ENCODE results near the gene C6orf47. TPM values are rescaled to one million over a fixed set of nuclear protein-coding genes. Genes with fewer than 3 reads are reported as not detected.

C6orf47 gene
- total and polyA plus RNA-seq, 2 experiments from 2014 or later, result 24.5 to 29.2 TPM

DNA sequence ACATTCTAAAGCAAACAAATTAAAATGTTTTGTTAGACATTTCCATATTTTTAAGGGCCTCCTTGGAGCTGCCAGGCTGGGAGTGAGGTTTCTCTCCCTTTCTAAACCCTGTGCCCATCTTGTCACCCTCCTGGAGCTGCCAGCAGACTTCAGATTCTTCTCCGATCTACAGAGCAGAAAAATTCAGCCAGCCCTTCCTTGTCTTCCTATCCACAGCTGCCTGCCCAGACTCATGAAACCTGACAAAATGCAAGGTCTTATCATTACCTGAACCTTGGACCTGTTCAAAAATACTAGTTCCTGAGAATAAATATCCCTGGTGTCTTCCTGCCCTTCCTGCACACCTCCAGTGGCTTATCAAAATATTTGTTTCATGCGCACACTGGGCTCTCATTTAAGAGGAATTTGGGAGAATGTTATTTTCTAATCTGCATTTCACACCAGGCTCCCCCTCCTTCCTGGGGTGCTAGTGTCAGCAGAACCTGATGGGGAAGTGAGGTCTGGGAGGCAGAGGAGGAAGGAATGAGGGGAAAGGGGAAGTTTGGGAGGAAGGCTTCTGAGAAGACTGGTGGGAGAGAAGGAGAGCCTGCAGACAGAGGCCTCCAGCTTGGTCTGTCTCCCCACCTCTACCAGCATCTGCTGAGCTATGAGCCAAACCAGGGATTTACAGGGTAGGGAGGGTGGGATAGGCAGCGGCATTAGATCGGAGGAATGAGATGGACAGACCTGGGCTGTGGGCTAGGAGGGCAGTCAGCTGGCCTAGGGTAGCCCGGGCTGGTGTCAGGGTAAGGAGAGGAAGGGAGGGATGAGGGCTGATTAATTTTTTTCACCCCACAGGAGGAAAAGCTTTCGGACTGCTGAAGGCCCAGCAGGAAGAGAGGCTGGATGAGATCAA, 45.6 kb downstream of the C6orf47 start, which contains the start of gene AIF1:
Gene AIF1 (plus strand): TSS at position 551 of the 895 bp plus-strand sequence. CDS start 96 bp downstream, at position 647.
- no peaks in the 10 kb centered on the region for H3K27me3 ChIP-seq
- TF ChIP-seq, protein P1, sequence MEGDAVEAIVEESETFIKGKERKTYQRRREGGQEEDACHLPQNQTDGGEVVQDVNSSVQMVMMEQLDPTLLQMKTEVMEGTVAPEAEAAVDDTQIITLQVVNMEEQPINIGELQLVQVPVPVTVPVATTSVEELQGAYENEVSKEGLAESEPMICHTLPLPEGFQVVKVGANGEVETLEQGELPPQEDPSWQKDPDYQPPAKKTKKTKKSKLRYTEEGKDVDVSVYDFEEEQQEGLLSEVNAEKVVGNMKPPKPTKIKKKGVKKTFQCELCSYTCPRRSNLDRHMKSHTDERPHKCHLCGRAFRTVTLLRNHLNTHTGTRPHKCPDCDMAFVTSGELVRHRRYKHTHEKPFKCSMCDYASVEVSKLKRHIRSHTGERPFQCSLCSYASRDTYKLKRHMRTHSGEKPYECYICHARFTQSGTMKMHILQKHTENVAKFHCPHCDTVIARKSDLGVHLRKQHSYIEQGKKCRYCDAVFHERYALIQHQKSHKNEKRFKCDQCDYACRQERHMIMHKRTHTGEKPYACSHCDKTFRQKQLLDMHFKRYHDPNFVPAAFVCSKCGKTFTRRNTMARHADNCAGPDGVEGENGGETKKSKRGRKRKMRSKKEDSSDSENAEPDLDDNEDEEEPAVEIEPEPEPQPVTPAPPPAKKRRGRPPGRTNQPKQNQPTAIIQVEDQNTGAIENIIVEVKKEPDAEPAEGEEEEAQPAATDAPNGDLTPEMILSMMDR (IDR thresholded peaks at IDR 0.05; ENCODE audit: low read depth, low read length), result no peak
- H3K9me3 ChIP-seq (ENCODE audit: low read depth), result no peaks in the 10 kb centered on the region
- no peaks in the 10 kb centered on the region for H3K36me3 ChIP-seq
- DNase-seq (ENCODE audit: low read depth in 1 of 2, low spot score in 1 of 2), result no peak
- H3K4me1 ChIP-seq (ENCODE audit: low read depth), result peaks cover 3% of the 10 kb centered on the region
- H3K27ac ChIP-seq, result no peak within 1 kb of the TSS
- H3K4me3 ChIP-seq, result no peak within 1 kb of the TSS

GRCh38 chr6:31614075-31614619, 46.4 kb downstream of the C6orf47 start:
- H3K27ac ChIP-seq, result no peak overlapping the region
- no peaks in the 10 kb centered on the region for H3K9me3 ChIP-seq (ENCODE audit: low read depth)
- peaks cover 3% of the 10 kb centered on the region for H3K4me1 ChIP-seq (ENCODE audit: low read depth)
- no peak overlapping the region for H3K4me3 ChIP-seq
- H3K27me3 ChIP-seq, result no peaks in the 10 kb centered on the region
- DNase-seq (ENCODE audit: low read depth in 1 of 2, low spot score in 1 of 2), result no peak
- TF ChIP-seq, protein P1 (IDR thresholded peaks at IDR 0.05; ENCODE audit: low read depth, low read length), result no peak
- H3K36me3 ChIP-seq, result no peaks in the 10 kb centered on the region

DNA sequence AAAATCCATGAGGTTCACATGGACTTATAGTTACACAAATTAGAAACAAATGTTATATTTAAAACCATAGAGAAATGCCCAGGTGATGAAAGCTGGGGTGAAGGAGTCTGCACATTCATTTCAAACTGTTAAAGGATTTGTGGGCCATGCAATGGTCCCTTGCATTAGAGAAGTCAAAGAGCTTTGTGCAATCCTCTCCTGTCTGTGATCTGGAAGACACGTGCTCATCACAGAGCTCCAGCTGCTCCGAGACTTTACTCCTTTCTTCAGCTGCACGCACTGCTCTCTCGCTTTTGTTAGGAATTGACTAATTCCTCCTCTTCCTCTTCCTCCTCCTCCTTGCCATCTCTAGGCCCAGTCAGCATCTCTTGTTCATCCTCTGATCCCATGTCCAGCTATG, 49.6 kb downstream of the C6orf47 start:
- H3K27me3 ChIP-seq, result no peaks in the 10 kb centered on the region
- H3K9me3 ChIP-seq (ENCODE audit: low read depth), result no peaks in the 10 kb centered on the region
- no peak overlapping the region for H3K27ac ChIP-seq
- H3K4me1 ChIP-seq (ENCODE audit: low read depth), result peaks cover 3% of the 10 kb centered on the region
- H3K36me3 ChIP-seq, result no peaks in the 10 kb centered on the region
- TF ChIP-seq, protein P1 (IDR thresholded peaks at IDR 0.05; ENCODE audit: low read depth, low read length), result no peak
- no peak for DNase-seq (ENCODE audit: low read depth in 1 of 2, low spot score in 1 of 2)
- no peak overlapping the region for H3K4me3 ChIP-seq

GRCh38 chr6:31609519-31610406, 50.8 kb downstream of the C6orf47 start:
- Histone ChIP-seq H3K27me3 (no peaks in the 10 kb centered on the region), H3K27ac (no peak overlapping the region), H3K4me3 (no peak overlapping the region), H3K36me3 (no peaks in the 10 kb centered on the region), H3K9me3 (ENCODE audit: low read depth) (no peaks in the 10 kb centered on the region), H3K4me1 (ENCODE audit: low read depth) (peaks cover 1% of the 10 kb centered on the region)
- peak in 1 of 2 donors; percentile 56 for DNase-seq (ENCODE audit: low read depth in 1 of 2, low spot score in 1 of 2)
- TF ChIP-seq, protein P1 (IDR thresholded peaks at IDR 0.05; ENCODE audit: low read depth, low read length), result no peak

Other genes starting within 250 kb of the C6orf47 start
Only the 30 nearest of the 37 such genes appear.
- not detected in 2 replicates for gene MCCD1, start 131.8 kb downstream of the C6orf47 start, total RNA-seq
- gene MCCD1, start 131.8 kb downstream of the C6orf47 start, polyA plus RNA-seq, result not detected in 2 replicates
- 371 and 455 TPM in 2 replicates for gene DDX39B, start 118.8 kb downstream of the C6orf47 start, total RNA-seq
- gene DDX39B, start 118.8 kb downstream of the C6orf47 start, polyA plus RNA-seq, result 321 and 373 TPM in 2 replicates
- gene ATP6V1G2, start 114.2 kb downstream of the C6orf47 start, total RNA-seq, result 21.2 and 28.8 TPM in 2 replicates
- gene ATP6V1G2, start 114.2 kb downstream of the C6orf47 start, polyA plus RNA-seq, result 32.7 and 40.2 TPM in 2 replicates
- gene NFKBIL1, start 113.2 kb downstream of the C6orf47 start, total RNA-seq, result 43.6 and 51.2 TPM in 2 replicates
- gene NFKBIL1, start 113.2 kb downstream of the C6orf47 start, polyA plus RNA-seq, result 38.4 and 47.1 TPM in 2 replicates
- not detected in 2 replicates for gene LTA, start 88.5 kb downstream of the C6orf47 start, total RNA-seq
- gene LTA, start 88.5 kb downstream of the C6orf47 start, polyA plus RNA-seq, result not detected in 2 replicates
- gene TNF, start 85.2 kb downstream of the C6orf47 start, total RNA-seq, result not detected in 2 replicates
- 0.14 TPM in 1 of 2 replicates, not detected in the other for gene TNF, start 85.2 kb downstream of the C6orf47 start, polyA plus RNA-seq
- gene LTB, start 78.4 kb downstream of the C6orf47 start, total RNA-seq, result 0.70 TPM in 1 of 2 replicates, not detected in the other
- gene LTB, start 78.4 kb downstream of the C6orf47 start, polyA plus RNA-seq, result 0.61 and 1.5 TPM in 2 replicates
- gene LST1, start 74.5 kb downstream of the C6orf47 start, total RNA-seq, result 1.7 TPM in 1 of 2 replicates, not detected in the other
- 1.6 TPM in 1 of 2 replicates, not detected in the other for gene LST1, start 74.5 kb downstream of the C6orf47 start, polyA plus RNA-seq
- not detected in 2 replicates for gene NCR3, start 67.8 kb downstream of the C6orf47 start, total RNA-seq
- gene NCR3, start 67.8 kb downstream of the C6orf47 start, polyA plus RNA-seq, result not detected in 2 replicates
- 1.2 TPM in 1 of 2 replicates, not detected in the other for gene AIF1, start 45.5 kb downstream of the C6orf47 start, total RNA-seq
- gene AIF1, start 45.5 kb downstream of the C6orf47 start, polyA plus RNA-seq, result 1.4 and 1.6 TPM in 2 replicates
- gene PRRC2A, start 40.1 kb downstream of the C6orf47 start, total RNA-seq, result 144 and 208 TPM in 2 replicates
- 70.2 and 103 TPM in 2 replicates for gene PRRC2A, start 40.1 kb downstream of the C6orf47 start, polyA plus RNA-seq
- gene BAG6, start 8.1 kb downstream of the C6orf47 start, total RNA-seq, result 494 and 510 TPM in 2 replicates
- 115 TPM in 2 replicates for gene BAG6, start 8.1 kb downstream of the C6orf47 start, polyA plus RNA-seq
- 2.3 and 2.5 TPM in 2 replicates for gene APOM, start 4.9 kb downstream of the C6orf47 start, total RNA-seq
- 2.5 and 3.5 TPM in 2 replicates for gene APOM, start 4.9 kb downstream of the C6orf47 start, polyA plus RNA-seq
- gene GPANK1, start 4.2 kb upstream of the C6orf47 start, total RNA-seq, result 28.8 and 36.2 TPM in 2 replicates
- gene GPANK1, start 4.2 kb upstream of the C6orf47 start, polyA plus RNA-seq, result 27.5 and 37.2 TPM in 2 replicates
- 310 and 375 TPM in 2 replicates for gene CSNK2B, start 5.3 kb upstream of the C6orf47 start, total RNA-seq
- 277 and 280 TPM in 2 replicates for gene CSNK2B, start 5.3 kb upstream of the C6orf47 start, polyA plus RNA-seq
- gene LY6G5B, start 9.2 kb upstream of the C6orf47 start, total RNA-seq, result 3.9 and 6.8 TPM in 2 replicates
- gene LY6G5B, start 9.2 kb upstream of the C6orf47 start, polyA plus RNA-seq, result 13.2 and 16.5 TPM in 2 replicates
- gene LY6G5C, start 20.3 kb upstream of the C6orf47 start, total RNA-seq, result 0.54 and 1.2 TPM in 2 replicates
- gene LY6G5C, start 20.3 kb upstream of the C6orf47 start, polyA plus RNA-seq, result 5.0 and 9.0 TPM in 2 replicates
- 48.0 and 66.3 TPM in 2 replicates for gene ABHD16A, start 42.5 kb upstream of the C6orf47 start, total RNA-seq
- gene ABHD16A, start 42.5 kb upstream of the C6orf47 start, polyA plus RNA-seq, result 61.5 and 65.1 TPM in 2 replicates
- not detected in 2 replicates for gene LY6G6F, start 46.1 kb upstream of the C6orf47 start, total RNA-seq
- gene LY6G6F, start 46.1 kb upstream of the C6orf47 start, polyA plus RNA-seq, result not detected in 2 replicates
- gene LY6G6D, start 54.6 kb upstream of the C6orf47 start, total RNA-seq, result not detected in 2 replicates
- not detected in 2 replicates for gene LY6G6D, start 54.6 kb upstream of the C6orf47 start, polyA plus RNA-seq
- not detected in 2 replicates for gene LY6G6C, start 61.0 kb upstream of the C6orf47 start, total RNA-seq
- gene LY6G6C, start 61.0 kb upstream of the C6orf47 start, polyA plus RNA-seq, result 0.24 TPM in 1 of 2 replicates, not detected in the other
- not detected in 2 replicates for gene MPIG6B, start 62.6 kb upstream of the C6orf47 start, total RNA-seq
- not detected in 2 replicates for gene MPIG6B, start 62.6 kb upstream of the C6orf47 start, polyA plus RNA-seq
- gene DDAH2, start 68.5 kb upstream of the C6orf47 start, total RNA-seq, result 134 and 138 TPM in 2 replicates
- gene DDAH2, start 68.5 kb upstream of the C6orf47 start, polyA plus RNA-seq, result 154 and 170 TPM in 2 replicates
- 226 and 274 TPM in 2 replicates for gene CLIC1, start 75.8 kb upstream of the C6orf47 start, total RNA-seq
- gene CLIC1, start 75.8 kb upstream of the C6orf47 start, polyA plus RNA-seq, result 318 and 326 TPM in 2 replicates
- gene MSH5, start 79.2 kb upstream of the C6orf47 start, total RNA-seq, result 6.6 and 39.4 TPM in 2 replicates
- gene MSH5, start 79.2 kb upstream of the C6orf47 start, polyA plus RNA-seq, result 7.4 and 16.4 TPM in 2 replicates
- 3.9 and 11.6 TPM in 2 replicates for gene SAPCD1, start 101.9 kb upstream of the C6orf47 start, total RNA-seq
- 2.1 and 4.2 TPM in 2 replicates for gene SAPCD1, start 101.9 kb upstream of the C6orf47 start, polyA plus RNA-seq
- 16.1 and 24.7 TPM in 2 replicates for gene VWA7, start 116.5 kb upstream of the C6orf47 start, total RNA-seq
- gene VWA7, start 116.5 kb upstream of the C6orf47 start, polyA plus RNA-seq, result 9.9 and 12.3 TPM in 2 replicates
- 46.3 and 49.7 TPM in 2 replicates for gene VARS1, start 135.0 kb upstream of the C6orf47 start, total RNA-seq
- gene VARS1, start 135.0 kb upstream of the C6orf47 start, polyA plus RNA-seq, result 51.5 and 63.9 TPM in 2 replicates
- 58.9 and 64.2 TPM in 2 replicates for gene LSM2, start 146.2 kb upstream of the C6orf47 start, total RNA-seq
- gene LSM2, start 146.2 kb upstream of the C6orf47 start, polyA plus RNA-seq, result 76.8 and 88.6 TPM in 2 replicates
- gene HSPA1L, start 154.5 kb upstream of the C6orf47 start, total RNA-seq, result 1.6 and 3.1 TPM in 2 replicates
- gene HSPA1L, start 154.5 kb upstream of the C6orf47 start, polyA plus RNA-seq, result 4.5 and 5.2 TPM in 2 replicates

Measured in cardiac muscle cell (in vitro differentiated cells and primary cell).